ENCODE data around the gene ARAP3.
A peak's percentile ranks its signal among the peaks of the same experiment; 100 is the strongest.
"Not testable (repeated sequence)": the region's sequence is repeated elsewhere in the genome, so short reads cannot be mapped to it uniquely, and the experiment has no call there.

The ARAP3 gene

GRCh38 chr5:141613344-141613743 lies 68.7 kb downstream of the ARAP3 start:
- no peaks in the 10 kb centered on the region for H3K27me3 ChIP-seq (ENCODE audit: insufficient read depth, low read length)
- H3K4me3 ChIP-seq (ENCODE audit: low read depth, low read length), result no peak overlapping the region
- peaks cover 88% of the 10 kb centered on the region for H3K79me2 ChIP-seq (ENCODE audit: control insufficient read depth, insufficient read depth, low read length, unreplicated experiment)
- H2AFZ ChIP-seq (ENCODE audit: low read length, unreplicated experiment), result no peak overlapping the region
- no peak overlapping the region for H3K27ac ChIP-seq (ENCODE audit: low read depth, low read length)
- H3K4me1 ChIP-seq (ENCODE audit: control insufficient read depth, insufficient read depth, low read length, unreplicated experiment), result peaks cover 18% of the 10 kb centered on the region
- H3K36me3 ChIP-seq (ENCODE audit: insufficient read depth, low read length), result 0 out of 2 replicates have a peak, but pooled peaks cover 8% of the 10 kb centered on the region

GRCh38 chr5:141611289-141611688 lies 70.7 kb downstream of the ARAP3 start:
- H3K27me3 ChIP-seq (ENCODE audit: insufficient read depth, low read length), result no peaks in the 10 kb centered on the region
- H3K36me3 ChIP-seq (ENCODE audit: insufficient read depth, low read length), result 0 out of 2 replicates have a peak, but pooled peaks cover 7% of the 10 kb centered on the region
- no peak overlapping the region for H3K4me3 ChIP-seq (ENCODE audit: low read depth, low read length)
- no peak overlapping the region for H3K27ac ChIP-seq (ENCODE audit: low read depth, low read length)
- H3K79me2 ChIP-seq (ENCODE audit: control insufficient read depth, insufficient read depth, low read length, unreplicated experiment), result peaks cover 88% of the 10 kb centered on the region
- peaks cover 6% of the 10 kb centered on the region for H3K4me1 ChIP-seq (ENCODE audit: control insufficient read depth, insufficient read depth, low read length, unreplicated experiment)
- no peak overlapping the region for H2AFZ ChIP-seq (ENCODE audit: low read length, unreplicated experiment)

- peaks cover 91% of the 10 kb centered on the region for H3K79me2 ChIP-seq (ENCODE audit: control insufficient read depth, insufficient read depth, low read length, unreplicated experiment)
- not testable (repeated sequence) for H3K4me3 ChIP-seq (ENCODE audit: low read depth, low read length); H3K27ac ChIP-seq (ENCODE audit: low read depth, low read length); H2AFZ ChIP-seq (ENCODE audit: low read length, unreplicated experiment); H3K36me3 ChIP-seq (ENCODE audit: insufficient read depth, low read length); H3K27me3 ChIP-seq (ENCODE audit: insufficient read depth, low read length)
- peaks cover 11% of the 10 kb centered on the region for H3K4me1 ChIP-seq (ENCODE audit: control insufficient read depth, insufficient read depth, low read length, unreplicated experiment)
These were observed 72.1 kb downstream of the ARAP3 start for GRCh38 chr5:141609921-141610320.

- no peak overlapping the region for H2AFZ ChIP-seq (ENCODE audit: low read length, unreplicated experiment)
- H3K4me3 ChIP-seq (ENCODE audit: low read depth, low read length), result no peak overlapping the region
- H3K27ac ChIP-seq (ENCODE audit: low read depth, low read length), result no peak overlapping the region
- H3K79me2 ChIP-seq (ENCODE audit: control insufficient read depth, insufficient read depth, low read length, unreplicated experiment), result peaks cover 88% of the 10 kb centered on the region
- no peaks in the 10 kb centered on the region for H3K36me3 ChIP-seq (ENCODE audit: insufficient read depth, low read length)
- H3K4me1 ChIP-seq (ENCODE audit: control insufficient read depth, insufficient read depth, low read length, unreplicated experiment), result peaks cover 18% of the 10 kb centered on the region
- no peaks in the 10 kb centered on the region for H3K27me3 ChIP-seq (ENCODE audit: insufficient read depth, low read length)
These were observed 73.0 kb downstream of the ARAP3 start for GRCh38 chr5:141609044-141609443.

- Histone ChIP-seq H2AFZ (ENCODE audit: low read length, unreplicated experiment) (no peak overlapping the region), H3K4me3 (ENCODE audit: low read depth, low read length) (no peak overlapping the region), H3K27ac (ENCODE audit: low read depth, low read length) (no peak overlapping the region), H3K4me1 (ENCODE audit: control insufficient read depth, insufficient read depth, low read length, unreplicated experiment) (peaks cover 23% of the 10 kb centered on the region), H3K27me3 (ENCODE audit: insufficient read depth, low read length) (no peaks in the 10 kb centered on the region), H3K36me3 (ENCODE audit: insufficient read depth, low read length) (no peaks in the 10 kb centered on the region), H3K79me2 (ENCODE audit: control insufficient read depth, insufficient read depth, low read length, unreplicated experiment) (peaks cover 88% of the 10 kb centered on the region)
These were observed 73.5 kb downstream of the ARAP3 start for GRCh38 chr5:141608557-141608956.

- no peak overlapping the region for H2AFZ ChIP-seq (ENCODE audit: low read length, unreplicated experiment)
- no peaks in the 10 kb centered on the region for H3K27me3 ChIP-seq (ENCODE audit: insufficient read depth, low read length)
- no peaks in the 10 kb centered on the region for H3K36me3 ChIP-seq (ENCODE audit: insufficient read depth, low read length)
- H3K27ac ChIP-seq (ENCODE audit: low read depth, low read length), result no peak overlapping the region
- peaks cover 23% of the 10 kb centered on the region for H3K4me1 ChIP-seq (ENCODE audit: control insufficient read depth, insufficient read depth, low read length, unreplicated experiment)
- H3K79me2 ChIP-seq (ENCODE audit: control insufficient read depth, insufficient read depth, low read length, unreplicated experiment), result peaks cover 87% of the 10 kb centered on the region
- no peak overlapping the region for H3K4me3 ChIP-seq (ENCODE audit: low read depth, low read length)
These were observed 74.0 kb downstream of the ARAP3 start for GRCh38 chr5:141608046-141608445.

GRCh38 chr5:141605523-141606277 lies 76.3 kb downstream of the ARAP3 start:
- Histone ChIP-seq H3K27ac (ENCODE audit: low read depth, low read length) (peak overlapping the region; percentile 93), H3K79me2 (ENCODE audit: control insufficient read depth, insufficient read depth, low read length, unreplicated experiment) (peaks cover 86% of the 10 kb centered on the region), H3K4me3 (ENCODE audit: low read depth, low read length) (no peak overlapping the region), H3K4me1 (ENCODE audit: control insufficient read depth, insufficient read depth, low read length, unreplicated experiment) (peaks cover 23% of the 10 kb centered on the region), H2AFZ (ENCODE audit: low read length, unreplicated experiment) (no peak overlapping the region), H3K27me3 (ENCODE audit: insufficient read depth, low read length) (no peaks in the 10 kb centered on the region), H3K36me3 (ENCODE audit: insufficient read depth, low read length) (no peaks in the 10 kb centered on the region)

- peak overlapping the region; percentile 58 for H3K4me3 ChIP-seq (ENCODE audit: low read depth, low read length)
- H3K79me2 ChIP-seq (ENCODE audit: control insufficient read depth, insufficient read depth, low read length, unreplicated experiment), result peaks cover 90% of the 10 kb centered on the region
- H2AFZ ChIP-seq (ENCODE audit: low read length, unreplicated experiment), result no peak overlapping the region
- no peaks in the 10 kb centered on the region for H3K27me3 ChIP-seq (ENCODE audit: insufficient read depth, low read length)
- peaks cover 31% of the 10 kb centered on the region for H3K4me1 ChIP-seq (ENCODE audit: control insufficient read depth, insufficient read depth, low read length, unreplicated experiment)
- H3K36me3 ChIP-seq (ENCODE audit: insufficient read depth, low read length), result no peaks in the 10 kb centered on the region
- peak overlapping the region; percentile 93 for H3K27ac ChIP-seq (ENCODE audit: low read depth, low read length)
These were observed 77.9 kb downstream of the ARAP3 start for GRCh38 chr5:141603923-141604717.

Measured in ACC112 (cell line).